Measurements from ENCODE around the gene COX15.

- no peak for TF ChIP-seq EZH2phosphoT487 (IDR thresholded peaks at IDR 0.05; ENCODE audit: insufficient read depth, low read depth)
- no peak for TF ChIP-seq EZH2 (IDR thresholded peaks at IDR 0.05; ENCODE audit: insufficient read depth, poor library complexity, severe bottlenecking)
Measured at GRCh38 chr10:99760321-99760720, 28.4 kb upstream of the COX15 start.
